ENCODE results near the gene MBOAT2.
"Not testable (repeated sequence)": the region's sequence is repeated elsewhere in the genome, so short reads cannot be mapped to it uniquely, and the experiment has no call there.

Gene MBOAT2

GRCh38 chr2:8922431-8922830, 81.1 kb downstream of the MBOAT2 start:
- Histone ChIP-seq H3K9me3 (ENCODE audit: insufficient read depth, low read depth, low read length) (no peaks in the 10 kb centered on the region), H3K27ac (ENCODE audit: low read depth, low read length) (no peak overlapping the region), H3K9ac (ENCODE audit: low read depth, low read length) (no peak overlapping the region), H3K27me3 (ENCODE audit: insufficient read depth, low read length) (no peaks in the 10 kb centered on the region), H3K36me3 (ENCODE audit: insufficient read depth, low read length) (no peaks in the 10 kb centered on the region), H3K4me3 (ENCODE audit: low read length) (no peak overlapping the region), H3K4me1 (ENCODE audit: insufficient read depth, low read length) (peaks cover 5% of the 10 kb centered on the region; the same call in 1 of the 2 replicates)
- WGBS, result 86% methylated on average over 3 of the region's 3 CpGs

DNA sequence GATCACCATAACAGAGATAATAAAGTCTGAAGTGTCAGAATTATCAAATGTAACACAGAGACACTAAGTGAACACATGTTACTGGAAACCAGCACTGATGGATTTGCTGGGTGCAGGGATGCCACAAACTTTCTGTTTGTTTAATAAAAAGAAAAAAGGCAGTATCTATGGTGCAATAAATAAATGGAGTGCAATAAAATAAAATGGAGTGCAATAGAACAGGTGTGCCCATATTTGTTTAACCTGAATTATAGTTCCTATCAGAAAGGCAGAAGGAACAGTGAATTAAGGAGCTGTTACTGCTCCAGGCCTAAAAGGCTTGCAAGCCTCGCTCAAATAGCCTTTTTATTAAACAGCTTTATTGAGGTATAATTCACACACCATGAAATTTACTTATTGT, 85.1 kb downstream of the MBOAT2 start:
- Histone ChIP-seq H3K4me3 (ENCODE audit: low read length) (no peak overlapping the region), H3K9me3 (ENCODE audit: insufficient read depth, low read depth, low read length) (peaks cover 2% of the 10 kb centered on the region; the same call in 1 of the 2 replicates), H3K27ac (ENCODE audit: low read depth, low read length) (no peak overlapping the region), H3K27me3 (ENCODE audit: insufficient read depth, low read length) (no peaks in the 10 kb centered on the region), H3K4me1 (ENCODE audit: insufficient read depth, low read length) (no peaks in the 10 kb centered on the region; the same call in 1 of the 2 replicates), H3K9ac (ENCODE audit: low read depth, low read length) (no peak overlapping the region), H3K36me3 (ENCODE audit: insufficient read depth, low read length) (no peaks in the 10 kb centered on the region)
- no CpG with 5 or more reads among the region's 1 CpG for WGBS

DNA sequence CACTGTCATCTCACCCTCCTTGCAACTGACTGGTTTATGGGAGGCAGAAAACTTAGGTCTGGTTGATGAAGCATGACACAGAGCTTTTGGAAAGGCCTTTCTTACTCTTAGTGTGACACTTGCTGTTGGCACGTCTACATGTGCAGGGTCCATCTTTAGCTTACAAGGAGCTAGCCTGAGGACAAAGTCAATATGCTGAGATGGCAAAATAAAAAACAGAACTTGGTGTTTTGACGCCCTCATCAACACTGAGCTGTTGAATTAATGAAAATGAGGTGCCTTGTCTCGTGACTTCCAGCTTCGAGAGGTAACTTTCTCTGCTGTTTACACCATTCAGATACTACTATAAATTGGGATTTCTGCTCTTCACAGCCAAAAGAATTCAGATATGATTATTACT, 87.5 kb downstream of the MBOAT2 start:
- no peaks in the 10 kb centered on the region for H3K36me3 ChIP-seq (ENCODE audit: insufficient read depth, low read length)
- 89% methylated on average over 4 of the region's 4 CpGs for WGBS

DNA sequence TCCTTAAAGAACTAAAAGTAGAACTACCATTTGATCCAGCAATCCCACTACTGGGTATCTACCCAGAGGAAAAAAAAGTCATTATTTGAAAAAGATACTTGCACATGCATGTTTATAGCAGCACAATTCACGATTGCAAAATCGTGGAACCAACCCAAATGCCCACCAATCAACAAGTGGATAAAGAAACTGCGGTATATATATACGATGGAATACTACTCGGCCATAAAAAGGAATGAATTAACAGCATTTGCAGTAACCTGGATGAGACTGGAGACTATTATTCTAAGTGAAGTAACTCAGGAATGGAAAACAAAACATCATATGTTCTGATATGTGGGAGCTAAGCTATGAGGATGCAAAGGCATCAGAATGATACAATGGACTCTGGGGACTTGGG, 89.7 kb downstream of the MBOAT2 start:
- H3K27ac ChIP-seq (ENCODE audit: low read depth, low read length); H3K4me3 ChIP-seq (ENCODE audit: low read length); H3K27me3 ChIP-seq (ENCODE audit: insufficient read depth, low read length); H3K36me3 ChIP-seq (ENCODE audit: insufficient read depth, low read length); H3K9ac ChIP-seq (ENCODE audit: low read depth, low read length); H3K4me1 ChIP-seq (ENCODE audit: insufficient read depth, low read length): not testable (repeated sequence)
- 98% methylated on average over 5 of the region's 5 CpGs for WGBS
- H3K9me3 ChIP-seq (ENCODE audit: insufficient read depth, low read depth, low read length), result peaks cover 13% of the 10 kb centered on the region

More for the DNA sequence above, 87.5 kb downstream of the MBOAT2 start:
- H3K4me1 ChIP-seq (ENCODE audit: insufficient read depth, low read length), result no peaks in the 10 kb centered on the region; the same call in 1 of the 2 replicates
- no peak overlapping the region for H3K27ac ChIP-seq (ENCODE audit: low read depth, low read length)
- no peak overlapping the region for H3K9ac ChIP-seq (ENCODE audit: low read depth, low read length)
- no peak overlapping the region for H3K4me3 ChIP-seq (ENCODE audit: low read length)
- H3K9me3 ChIP-seq (ENCODE audit: insufficient read depth, low read depth, low read length), result peaks cover 6% of the 10 kb centered on the region
- no peaks in the 10 kb centered on the region for H3K27me3 ChIP-seq (ENCODE audit: insufficient read depth, low read length)

GRCh38 chr2:8907764-8908288, 95.7 kb downstream of the MBOAT2 start:
- no peaks in the 10 kb centered on the region for H3K27me3 ChIP-seq (ENCODE audit: insufficient read depth, low read length)
- no peak overlapping the region for H3K4me3 ChIP-seq (ENCODE audit: low read length)
- H3K9ac ChIP-seq (ENCODE audit: low read depth, low read length), result no peak overlapping the region
- no peak overlapping the region for H3K27ac ChIP-seq (ENCODE audit: low read depth, low read length)
- no peaks in the 10 kb centered on the region for H3K4me1 ChIP-seq (ENCODE audit: insufficient read depth, low read length)
- H3K36me3 ChIP-seq (ENCODE audit: insufficient read depth, low read length), result peaks cover 8% of the 10 kb centered on the region; the same call in 1 of the 2 replicates
- 98% methylated on average over 3 of the region's 3 CpGs for WGBS
- H3K9me3 ChIP-seq (ENCODE audit: insufficient read depth, low read depth, low read length), result peaks cover 13% of the 10 kb centered on the region

DNA sequence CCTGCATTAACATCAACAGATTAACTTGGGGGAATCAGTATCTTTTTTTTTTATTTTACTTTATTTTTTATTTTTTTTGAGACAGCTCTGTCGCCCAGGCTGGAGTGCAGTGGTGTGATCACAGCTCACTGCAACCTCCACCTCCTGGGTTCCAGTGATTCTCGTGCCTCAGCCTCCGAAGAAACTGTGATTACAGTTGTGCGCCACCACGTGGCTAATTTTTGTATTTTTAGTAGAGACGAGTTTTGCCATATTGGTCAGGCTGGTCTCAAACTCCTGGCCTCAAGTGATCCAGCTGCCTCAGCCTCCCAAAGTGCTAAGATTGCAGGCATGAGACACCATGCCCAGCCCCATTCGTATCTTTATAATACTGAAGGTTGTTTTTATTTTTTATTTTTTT, 99.6 kb downstream of the MBOAT2 start:
- H3K9me3 ChIP-seq (ENCODE audit: insufficient read depth, low read depth, low read length); H3K27ac ChIP-seq (ENCODE audit: low read depth, low read length); H3K4me1 ChIP-seq (ENCODE audit: insufficient read depth, low read length); H3K4me3 ChIP-seq (ENCODE audit: low read length); H3K27me3 ChIP-seq (ENCODE audit: insufficient read depth, low read length); H3K9ac ChIP-seq (ENCODE audit: low read depth, low read length): not testable (repeated sequence)
- H3K36me3 ChIP-seq (ENCODE audit: insufficient read depth, low read length), result peaks cover 16% of the 10 kb centered on the region
- WGBS, result 93% methylated on average over 6 of the region's 7 CpGs

- H3K9me3 ChIP-seq (ENCODE audit: insufficient read depth, low read depth, low read length); H3K4me3 ChIP-seq (ENCODE audit: low read length); H3K27ac ChIP-seq (ENCODE audit: low read depth, low read length); H3K4me1 ChIP-seq (ENCODE audit: insufficient read depth, low read length); H3K27me3 ChIP-seq (ENCODE audit: insufficient read depth, low read length); H3K9ac ChIP-seq (ENCODE audit: low read depth, low read length): not testable (repeated sequence)
- H3K36me3 ChIP-seq (ENCODE audit: insufficient read depth, low read length), result peaks cover 14% of the 10 kb centered on the region
- 97% methylated on average over 7 of the region's 7 CpGs for WGBS
Measured at GRCh38 chr2:8902757-8903156, 100.7 kb downstream of the MBOAT2 start.

DNA sequence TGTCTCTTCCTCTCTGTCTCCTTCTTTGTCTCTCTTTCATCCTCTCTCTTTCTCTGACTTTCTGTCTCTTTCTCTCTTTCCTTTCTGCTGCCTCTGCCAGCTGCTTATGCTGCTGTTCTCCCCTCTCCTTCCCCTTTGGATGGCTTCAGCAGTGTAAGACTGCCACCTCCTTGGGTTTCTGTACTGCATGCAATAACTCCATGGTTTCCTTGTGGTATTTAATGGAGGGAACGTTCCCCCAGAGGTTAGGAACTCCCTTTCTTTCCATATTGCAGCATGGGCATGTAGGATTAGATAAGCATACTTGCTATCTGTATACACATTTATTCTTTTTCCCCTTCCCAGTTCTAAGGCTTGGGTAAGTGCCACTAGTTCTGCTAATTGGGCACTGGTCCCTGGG, 106.3 kb downstream of the MBOAT2 start:
- H3K9ac ChIP-seq (ENCODE audit: low read depth, low read length); H3K9me3 ChIP-seq (ENCODE audit: insufficient read depth, low read depth, low read length); H3K4me3 ChIP-seq (ENCODE audit: low read length); H3K27me3 ChIP-seq (ENCODE audit: insufficient read depth, low read length); H3K27ac ChIP-seq (ENCODE audit: low read depth, low read length): not testable (repeated sequence)
- WGBS, result no CpG with 5 or more reads among the region's 1 CpG
- Histone ChIP-seq H3K36me3 (ENCODE audit: insufficient read depth, low read length) (peaks cover 19% of the 10 kb centered on the region), H3K4me1 (ENCODE audit: insufficient read depth, low read length) (peaks cover 11% of the 10 kb centered on the region)

DNA sequence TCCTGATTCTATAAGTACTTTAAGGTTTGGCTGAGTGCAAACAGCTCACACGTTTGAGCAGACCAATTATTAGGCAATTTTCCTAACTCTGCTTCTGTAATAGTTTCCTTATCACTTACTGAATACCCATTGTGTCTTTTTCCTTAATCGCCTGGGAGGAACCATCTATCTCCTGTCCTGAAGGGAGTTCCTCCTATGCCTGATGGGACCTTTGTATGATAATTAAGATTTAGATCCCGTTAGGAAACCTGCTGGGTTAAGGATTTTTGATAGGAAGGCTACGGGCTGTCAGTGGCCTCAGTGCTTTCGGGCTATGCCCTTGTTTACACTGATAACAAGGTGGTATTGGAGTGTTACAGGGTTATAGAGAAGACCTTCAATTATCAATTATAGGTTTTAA, 106.8 kb downstream of the MBOAT2 start:
- not testable (repeated sequence) for H3K9ac ChIP-seq (ENCODE audit: low read depth, low read length); H3K9me3 ChIP-seq (ENCODE audit: insufficient read depth, low read depth, low read length); H3K27me3 ChIP-seq (ENCODE audit: insufficient read depth, low read length); H3K4me3 ChIP-seq (ENCODE audit: low read length); H3K27ac ChIP-seq (ENCODE audit: low read depth, low read length)
- 78% methylated on average over 3 of the region's 5 CpGs for WGBS
- Histone ChIP-seq H3K36me3 (ENCODE audit: insufficient read depth, low read length) (peaks cover 15% of the 10 kb centered on the region), H3K4me1 (ENCODE audit: insufficient read depth, low read length) (peaks cover 11% of the 10 kb centered on the region)

GRCh38 chr2:8895087-8895912, 108.2 kb downstream of the MBOAT2 start:
- H3K9me3 ChIP-seq (ENCODE audit: insufficient read depth, low read depth, low read length); H3K27me3 ChIP-seq (ENCODE audit: insufficient read depth, low read length); H3K9ac ChIP-seq (ENCODE audit: low read depth, low read length); H3K4me3 ChIP-seq (ENCODE audit: low read length); H3K27ac ChIP-seq (ENCODE audit: low read depth, low read length): not testable (repeated sequence)
- Histone ChIP-seq H3K36me3 (ENCODE audit: insufficient read depth, low read length) (peaks cover 15% of the 10 kb centered on the region), H3K4me1 (ENCODE audit: insufficient read depth, low read length) (peaks cover 11% of the 10 kb centered on the region)
- 96% methylated on average over 13 of the region's 13 CpGs for WGBS

GRCh38 chr2:8893978-8894820, 109.3 kb downstream of the MBOAT2 start:
- Histone ChIP-seq H3K9ac (ENCODE audit: low read depth, low read length) (no peak overlapping the region), H3K4me1 (ENCODE audit: insufficient read depth, low read length) (peaks cover 13% of the 10 kb centered on the region), H3K27me3 (ENCODE audit: insufficient read depth, low read length) (no peaks in the 10 kb centered on the region), H3K36me3 (ENCODE audit: insufficient read depth, low read length) (peaks cover 15% of the 10 kb centered on the region), H3K9me3 (ENCODE audit: insufficient read depth, low read depth, low read length) (peaks cover 8% of the 10 kb centered on the region; the same call in 1 of the 2 replicates), H3K4me3 (ENCODE audit: low read length) (no peak overlapping the region), H3K27ac (ENCODE audit: low read depth, low read length) (no peak overlapping the region)
- WGBS, result 92% methylated on average over 19 of the region's 19 CpGs

All from HUES64 (cell line).